ACC112 (cell line): ENCODE data around the gene CDYL.

Source experiments
- H2AFZ ChIP-seq: fragments of 200-600 bp; sonication (generic); one replicate; pipeline ENCODE4 v1.6.0; 2017; ENCODE audit warnings: antibody characterized with exemption, low read length; ENCODE audit not compliant: unreplicated experiment
- H3K27ac ChIP-seq: fragments of 200-600 bp; sonication (generic); 2 replicates; pipeline ENCODE4 v1.5.1; 2014; ENCODE audit warnings: low read depth, mild to moderate bottlenecking, antibody characterized with exemption, low read length, moderate library complexity
- H3K27me3 ChIP-seq: fragments of 200-600 bp; sonication (generic); 2 replicates; pipeline ENCODE4 v1.6.1; 2014; ENCODE audit warnings: mild to moderate bottlenecking, antibody characterized with exemption, low read length, moderate library complexity, mixed read lengths; ENCODE audit not compliant: insufficient read depth
- H3K36me3 ChIP-seq: fragments of 200-600 bp; sonication (generic); 2 replicates; pipeline ENCODE4 v1.6.1; 2016; ENCODE audit warnings: mild to moderate bottlenecking, antibody characterized with exemption, low read length, moderate library complexity, mixed read lengths; ENCODE audit not compliant: insufficient read depth
- H3K4me1 ChIP-seq: fragments of 200-600 bp; sonication (generic); one replicate; pipeline ENCODE4 v1.6.1; 2016; ENCODE audit warnings: low read length, mixed read lengths; ENCODE audit not compliant: insufficient read depth, unreplicated experiment, control insufficient read depth
- H3K4me3 ChIP-seq: fragments of 200-600 bp; sonication (generic); 2 replicates; pipeline ENCODE4 v1.5.1; 2014; ENCODE audit warnings: mild to moderate bottlenecking, low read depth, low read length
- H3K79me2 ChIP-seq: fragments of 200-600 bp; sonication (generic); one replicate; pipeline ENCODE4 v1.6.0; 2016; ENCODE audit warnings: low read length; ENCODE audit not compliant: control insufficient read depth, unreplicated experiment, insufficient read depth

The CDYL gene

DNA sequence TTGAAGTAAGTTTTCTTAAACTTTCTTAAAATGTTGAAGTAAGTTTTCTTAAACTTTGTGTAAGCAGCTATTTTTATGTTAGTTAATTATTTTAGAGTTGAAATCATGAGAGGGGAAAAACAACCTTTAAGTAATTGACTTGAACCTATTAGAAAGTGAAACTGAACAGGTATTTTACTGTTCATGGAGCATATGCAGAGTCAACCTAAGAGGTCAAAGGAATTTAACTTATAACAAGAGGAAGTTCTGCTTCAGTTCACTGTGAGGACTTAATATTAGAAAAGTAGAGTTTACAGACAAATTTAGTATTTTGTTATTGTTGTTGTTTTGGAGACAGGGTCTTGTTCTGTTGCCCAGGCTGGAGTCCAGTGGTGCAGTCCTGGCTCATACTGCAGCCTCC lies 38.0 kb downstream of the CDYL start:
- no peak overlapping the region for H2AFZ ChIP-seq
- H3K27ac ChIP-seq = no peak overlapping the region
- no peak overlapping the region for H3K4me3 ChIP-seq
- peaks cover 86% of the 10 kb centered on the region for H3K79me2 ChIP-seq
- peaks cover 32% of the 10 kb centered on the region for H3K4me1 ChIP-seq
- 0 out of 2 replicates have a peak, but pooled peaks cover under 1% of the 10 kb centered on the region for H3K36me3 ChIP-seq
- H3K27me3 ChIP-seq = no peaks in the 10 kb centered on the region

DNA sequence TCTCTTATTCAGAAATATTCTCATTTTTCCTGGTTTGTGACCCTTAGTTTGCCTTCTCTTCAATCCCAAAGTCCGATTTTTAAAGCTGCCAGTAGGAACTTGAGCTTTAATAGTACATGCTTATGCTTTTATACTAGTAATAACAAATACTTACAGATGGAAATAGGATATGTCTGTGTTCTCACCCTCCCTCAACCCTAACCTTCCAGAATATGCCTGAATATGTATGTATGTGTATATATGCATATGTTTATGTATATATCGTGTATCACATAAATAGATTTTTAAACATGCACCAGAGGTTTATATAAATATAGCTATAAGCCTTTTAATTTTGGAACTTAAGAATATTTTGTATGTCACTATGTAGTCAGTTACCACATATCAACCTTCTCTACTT lies 38.8 kb downstream of the CDYL start:
- no peak overlapping the region for H3K4me3 ChIP-seq
- H2AFZ ChIP-seq = no peak overlapping the region
- peaks cover 91% of the 10 kb centered on the region for H3K79me2 ChIP-seq
- H3K27me3 ChIP-seq = no peaks in the 10 kb centered on the region
- peaks cover 35% of the 10 kb centered on the region for H3K4me1 ChIP-seq
- H3K36me3 ChIP-seq = no peaks in the 10 kb centered on the region
- no peak overlapping the region for H3K27ac ChIP-seq

DNA sequence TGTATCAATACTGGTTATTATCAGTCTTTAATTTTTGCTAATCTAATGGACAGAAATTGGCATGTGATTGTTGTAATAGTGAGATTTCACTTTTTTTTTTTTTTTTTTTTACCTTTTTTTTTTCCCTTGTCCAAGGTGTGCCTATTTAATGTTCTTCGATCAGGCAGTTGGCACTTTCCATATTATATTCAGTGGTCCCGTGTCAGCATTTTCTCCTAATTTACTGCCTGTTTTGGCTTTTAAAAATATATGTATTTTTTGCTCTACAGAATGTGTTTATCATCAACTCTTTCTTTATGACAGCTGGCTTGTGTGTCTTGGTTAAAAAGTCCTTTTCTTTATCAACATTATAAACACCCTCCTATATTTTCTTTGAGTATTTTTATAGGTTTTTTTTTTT lies 39.4 kb downstream of the CDYL start:
- no peak overlapping the region for H2AFZ ChIP-seq
- no peaks in the 10 kb centered on the region for H3K36me3 ChIP-seq
- H3K79me2 ChIP-seq = peaks cover 95% of the 10 kb centered on the region
- H3K27ac ChIP-seq = no peak overlapping the region
- H3K4me3 ChIP-seq = no peak overlapping the region
- no peaks in the 10 kb centered on the region for H3K27me3 ChIP-seq
- peaks cover 35% of the 10 kb centered on the region for H3K4me1 ChIP-seq

DNA sequence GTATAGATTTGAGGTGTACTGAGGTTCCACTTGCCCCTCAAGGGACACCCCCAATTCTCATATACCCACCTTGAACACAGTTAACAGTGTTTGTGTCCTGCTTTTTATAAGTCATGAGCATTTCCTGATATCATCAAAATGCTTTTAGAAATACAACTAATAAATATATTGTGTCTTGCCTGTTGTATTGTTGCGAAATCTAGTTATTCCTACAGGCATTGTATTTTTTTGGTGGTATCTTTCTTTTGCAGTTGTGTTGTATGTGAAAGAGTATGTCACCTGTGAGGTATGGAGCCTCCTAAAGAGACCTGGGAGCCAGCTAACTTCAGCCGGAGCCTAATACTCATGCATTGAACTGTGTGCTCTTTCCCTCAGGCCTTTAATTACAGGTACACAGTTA lies 40.7 kb downstream of the CDYL start:
- H2AFZ ChIP-seq = no peak overlapping the region
- no peak overlapping the region for H3K4me3 ChIP-seq
- H3K79me2 ChIP-seq = peaks cover 93% of the 10 kb centered on the region
- H3K27me3 ChIP-seq = no peaks in the 10 kb centered on the region
- no peak overlapping the region for H3K27ac ChIP-seq
- peaks cover 32% of the 10 kb centered on the region for H3K4me1 ChIP-seq
- no peaks in the 10 kb centered on the region for H3K36me3 ChIP-seq

DNA sequence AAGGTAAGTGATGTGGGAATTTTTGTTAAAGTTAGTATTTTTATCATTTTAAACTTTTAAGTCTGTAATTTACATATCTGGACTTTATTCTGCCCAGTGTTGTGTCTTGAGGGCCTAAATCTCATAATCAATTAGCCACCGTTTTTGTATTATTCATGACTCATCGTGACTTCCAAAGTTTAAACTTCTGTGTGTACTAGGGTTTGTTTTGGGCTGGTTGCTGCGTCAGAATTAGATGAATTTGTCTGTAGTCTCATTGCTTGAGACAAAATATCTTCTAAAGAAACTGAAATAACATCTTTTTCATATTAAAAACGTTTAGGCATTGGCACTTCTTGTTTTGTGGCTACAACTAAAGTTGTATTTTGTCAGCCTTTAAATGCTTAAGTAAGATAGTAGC lies 41.3 kb downstream of the CDYL start:
- Histone ChIP-seq H3K79me2 (peaks cover 93% of the 10 kb centered on the region), H3K4me1 (peaks cover 25% of the 10 kb centered on the region), H3K4me3 (no peak overlapping the region), H2AFZ (no peak overlapping the region), H3K27ac (no peak overlapping the region), H3K36me3 (no peaks in the 10 kb centered on the region), H3K27me3 (no peaks in the 10 kb centered on the region)

DNA sequence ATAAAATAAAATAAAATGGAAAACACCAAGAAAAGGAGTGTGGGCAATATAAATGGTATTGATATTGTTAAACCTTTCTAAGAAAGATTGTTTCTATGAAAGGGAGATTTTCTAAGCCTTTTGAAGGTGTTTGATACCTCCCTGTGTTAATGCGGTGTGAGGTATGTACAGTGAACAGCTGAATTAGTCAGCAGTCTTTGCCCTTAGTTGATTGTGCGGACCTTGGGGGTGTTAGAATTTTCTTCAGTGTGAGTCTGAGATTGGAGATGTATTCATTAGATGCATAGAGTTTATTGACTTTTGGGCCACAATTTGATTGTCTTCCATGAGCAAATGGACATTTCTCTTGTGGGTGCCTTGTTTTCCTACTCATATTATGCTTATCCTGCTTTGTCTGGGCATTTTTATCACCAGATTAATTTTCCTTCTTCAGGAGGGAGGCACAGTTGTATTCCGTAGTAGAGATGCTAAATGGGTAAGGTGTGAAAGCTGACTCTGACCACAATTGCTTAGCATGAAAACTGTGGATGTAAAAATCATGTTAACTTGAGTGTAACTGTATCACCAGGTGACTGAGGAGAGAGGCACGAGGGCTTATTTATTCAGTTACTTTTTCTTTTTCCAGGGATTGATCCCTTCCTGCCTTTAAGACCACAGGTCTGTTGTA lies 42.2 kb downstream of the CDYL start:
- H3K36me3 ChIP-seq = no peaks in the 10 kb centered on the region
- no peak overlapping the region for H3K27ac ChIP-seq
- peaks cover 93% of the 10 kb centered on the region for H3K79me2 ChIP-seq

DNA sequence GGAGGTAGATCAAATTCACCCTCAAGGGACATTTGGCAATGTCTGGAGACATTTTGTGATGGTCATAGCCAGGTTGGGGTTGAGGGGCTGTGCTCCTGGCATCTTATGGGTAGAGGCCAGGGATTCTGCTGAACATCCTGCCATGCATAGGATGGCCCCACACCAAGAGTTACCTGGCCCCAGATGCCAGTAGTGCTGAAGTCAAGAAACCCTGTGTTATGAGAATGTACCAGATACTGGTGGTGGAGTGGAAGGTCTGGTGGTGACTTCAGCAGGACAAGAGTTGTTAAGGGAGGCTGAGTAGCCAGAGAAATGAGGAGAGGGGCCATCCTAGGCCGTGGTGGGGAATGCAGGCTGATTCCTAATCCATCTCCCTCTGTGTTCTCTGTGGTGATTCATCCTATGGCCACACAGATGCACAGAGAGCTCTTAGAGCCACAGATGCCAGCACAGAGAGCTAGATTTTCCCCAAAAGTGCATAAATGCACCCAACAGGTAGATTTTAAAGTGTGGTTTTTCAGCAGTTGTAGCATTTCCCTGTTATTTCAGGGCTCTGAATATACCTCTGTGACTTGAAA lies 43.6 kb downstream of the CDYL start:
- Histone ChIP-seq H3K4me1 (peaks cover 22% of the 10 kb centered on the region), H3K79me2 (peaks cover 93% of the 10 kb centered on the region), H3K4me3 (no peak overlapping the region), H3K27ac (no peak overlapping the region), H3K27me3 (no peaks in the 10 kb centered on the region), H2AFZ (no peak overlapping the region), H3K36me3 (no peaks in the 10 kb centered on the region)

More for the DNA sequence above, 42.2 kb downstream of the CDYL start:
- H3K4me3 ChIP-seq = no peak overlapping the region
- H3K27me3 ChIP-seq = no peaks in the 10 kb centered on the region
- H3K4me1 ChIP-seq = peaks cover 22% of the 10 kb centered on the region
- H2AFZ ChIP-seq = no peak overlapping the region

DNA sequence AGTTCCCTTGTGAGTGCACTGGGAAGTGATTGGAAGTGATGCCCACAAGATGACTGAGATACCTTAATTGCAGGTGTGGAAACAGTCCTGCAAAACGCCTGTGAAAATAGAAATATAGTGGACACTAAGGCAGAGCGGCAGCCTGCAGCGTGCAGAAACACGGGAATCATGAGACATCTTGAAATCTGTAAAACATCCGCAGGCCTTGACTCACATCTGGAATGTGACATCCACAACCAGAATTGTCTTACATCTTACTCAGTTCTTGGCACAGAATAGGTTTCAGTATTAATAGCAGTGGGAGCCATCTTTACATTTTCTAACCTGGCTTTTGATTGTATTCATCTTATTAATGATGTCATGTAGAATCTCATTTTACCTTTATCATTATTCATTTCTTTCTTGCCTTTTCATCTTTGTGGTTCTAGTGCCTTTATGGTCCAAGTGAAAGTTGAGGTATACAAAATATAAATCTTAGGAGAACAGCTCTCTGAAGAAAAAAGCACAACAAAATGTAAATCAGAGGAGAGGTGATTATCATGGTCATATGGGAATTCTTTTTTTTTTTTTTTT lies 44.6 kb downstream of the CDYL start:
- H2AFZ ChIP-seq = no peak overlapping the region
- H3K79me2 ChIP-seq = peaks cover 92% of the 10 kb centered on the region
- no peak overlapping the region for H3K4me3 ChIP-seq
- peak overlapping the region; percentile 34; the same call in 1 of the 2 replicates for H3K27ac ChIP-seq
- H3K4me1 ChIP-seq = peaks cover 22% of the 10 kb centered on the region
- no peaks in the 10 kb centered on the region for H3K27me3 ChIP-seq
- H3K36me3 ChIP-seq = no peaks in the 10 kb centered on the region

DNA sequence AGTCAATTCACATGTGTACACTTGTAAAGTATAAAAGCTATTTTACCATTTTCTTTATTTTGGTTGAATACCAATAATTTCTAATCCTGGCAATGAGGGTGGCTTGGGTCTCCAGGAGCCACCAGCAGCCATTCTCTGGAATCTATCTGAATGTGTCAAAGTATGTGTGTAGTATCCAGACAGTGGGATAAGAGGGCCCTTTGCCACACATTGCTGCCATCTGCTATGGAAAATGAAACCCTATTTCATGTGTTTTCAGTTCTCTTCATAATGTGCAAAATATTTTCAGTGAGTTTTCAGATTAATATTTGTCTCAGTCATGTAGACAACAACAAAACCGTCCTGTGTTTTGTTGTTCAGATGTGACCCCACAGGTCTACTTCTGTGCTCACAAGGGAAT lies 46.3 kb downstream of the CDYL start:
- H3K4me1 ChIP-seq = peaks cover 18% of the 10 kb centered on the region
- H3K27me3 ChIP-seq = no peaks in the 10 kb centered on the region
- no peak overlapping the region for H3K27ac ChIP-seq
- no peak overlapping the region for H2AFZ ChIP-seq
- H3K4me3 ChIP-seq = no peak overlapping the region
- peaks cover 92% of the 10 kb centered on the region for H3K79me2 ChIP-seq
- no peaks in the 10 kb centered on the region for H3K36me3 ChIP-seq

DNA sequence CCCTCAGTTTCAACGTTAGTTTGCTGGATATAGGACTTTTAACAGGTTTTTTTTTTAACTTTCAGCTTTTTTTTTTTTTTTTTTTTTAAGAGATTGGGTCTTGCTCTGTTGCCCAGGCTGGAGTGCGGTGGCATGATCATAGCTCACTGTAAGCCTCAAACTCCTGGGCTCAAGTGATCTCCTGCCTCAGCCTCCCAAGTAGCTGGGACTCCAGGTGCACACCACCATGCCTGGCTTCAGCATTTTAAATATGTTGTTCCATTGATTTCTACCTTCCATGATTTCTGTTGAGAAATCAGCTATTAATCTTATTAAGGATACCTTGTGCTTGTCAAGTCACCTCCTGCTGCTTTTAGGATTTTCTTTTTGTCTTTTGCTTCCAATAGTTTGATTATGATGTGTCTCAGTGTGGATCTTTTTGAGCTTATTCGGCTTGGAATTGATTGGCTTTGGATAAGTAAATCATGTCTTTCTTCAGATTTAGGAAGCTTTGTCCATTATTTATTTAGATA lies 52.0 kb downstream of the CDYL start:
- no peaks in the 10 kb centered on the region for H3K4me1 ChIP-seq
- no peaks in the 10 kb centered on the region for H3K27me3 ChIP-seq
- H3K27ac ChIP-seq = no peak overlapping the region
- no peak overlapping the region for H3K4me3 ChIP-seq
- no peak overlapping the region for H2AFZ ChIP-seq
- peaks cover 5% of the 10 kb centered on the region for H3K36me3 ChIP-seq
- H3K79me2 ChIP-seq = peaks cover 65% of the 10 kb centered on the region

DNA sequence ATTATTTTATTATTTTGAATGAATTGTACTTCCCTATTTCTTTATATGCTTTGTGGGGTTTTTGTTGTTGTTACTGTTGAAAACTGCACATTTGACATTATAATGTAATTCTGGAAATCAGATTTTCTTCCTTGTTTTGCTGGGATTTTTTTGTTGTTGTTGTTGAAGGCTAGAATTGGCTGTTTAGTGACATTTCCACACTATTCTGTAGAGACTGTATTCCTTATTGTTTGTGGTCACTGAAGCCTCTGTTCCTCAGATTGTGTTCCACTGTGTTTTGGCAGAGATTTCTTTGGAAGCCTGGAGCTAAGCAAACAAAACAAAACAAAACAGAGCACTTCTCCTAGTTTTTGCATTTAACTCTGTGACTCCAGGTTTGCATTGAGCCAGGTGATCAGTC lies 52.9 kb downstream of the CDYL start:
- Histone ChIP-seq H3K4me3 (no peak overlapping the region), H3K27ac (no peak overlapping the region), H3K79me2 (peaks cover 56% of the 10 kb centered on the region), H3K4me1 (no peaks in the 10 kb centered on the region), H3K36me3 (peaks cover 5% of the 10 kb centered on the region), H3K27me3 (no peaks in the 10 kb centered on the region), H2AFZ (no peak overlapping the region)
